ENCODE results near the gene EPB41L2.

EPB41L2 gene

GRCh38 chr6:131061041-131061750 is 1.8 kb downstream of the EPB41L2 start:
- DNase-seq = no peak

DNA sequence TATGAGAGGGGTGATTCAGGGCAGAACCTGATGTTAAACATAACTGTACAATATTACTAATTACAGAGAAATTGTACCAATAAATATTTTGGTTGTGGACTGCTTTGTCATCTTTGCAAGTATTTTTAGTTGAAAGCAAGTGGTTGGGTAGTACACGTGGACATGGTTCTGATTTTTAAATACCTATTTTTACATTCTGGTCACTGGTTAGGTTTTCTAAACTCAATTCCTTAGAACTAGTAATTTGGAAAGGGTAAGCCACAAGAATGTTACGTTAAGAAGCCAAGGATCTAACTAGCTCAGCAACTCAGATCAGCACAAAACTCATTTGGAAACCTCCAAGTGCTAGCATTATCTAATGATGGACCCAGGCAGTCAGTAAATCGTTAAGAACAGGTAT is 2.7 kb downstream of the EPB41L2 start:
- no peak for DNase-seq

DNA sequence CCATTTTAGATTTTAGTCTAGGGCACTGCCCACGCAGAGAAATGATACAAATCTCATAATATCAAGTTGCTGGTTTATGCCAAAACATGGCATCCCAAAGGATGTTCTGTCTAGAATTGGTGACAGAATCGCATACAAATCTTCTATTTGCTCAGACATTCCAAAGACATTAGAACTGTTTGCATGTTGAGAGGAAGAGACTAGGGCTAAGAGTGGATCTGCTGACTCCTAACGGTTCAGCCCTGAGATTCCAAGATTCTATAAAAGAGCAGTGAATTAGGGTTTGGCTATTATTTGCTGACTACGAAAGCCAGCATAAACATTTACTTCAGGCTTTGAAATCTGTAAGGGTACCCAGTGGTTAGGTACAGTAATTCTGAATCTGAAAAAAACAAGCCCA is 3.6 kb downstream of the EPB41L2 start:
- no peak for DNase-seq

DNA sequence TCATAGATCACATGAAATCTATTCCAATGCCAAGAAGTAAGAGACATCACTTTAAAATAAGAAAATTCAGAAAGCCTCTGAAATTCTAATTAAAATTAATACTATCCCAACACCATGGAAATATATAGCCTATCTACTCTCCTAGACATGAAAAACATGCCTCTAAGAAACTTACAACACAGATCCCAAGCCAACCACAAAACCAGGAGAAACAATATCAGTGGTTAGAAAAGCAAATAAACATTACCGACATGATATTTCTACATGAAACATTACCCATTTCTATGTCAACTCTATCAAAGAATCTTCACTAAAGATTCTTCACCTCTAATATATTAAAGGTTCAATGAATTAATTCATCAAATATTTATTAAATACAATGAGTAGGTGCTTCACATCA is 4.8 kb downstream of the EPB41L2 start:
- DNase-seq = no peak

- no peak for DNase-seq
These were observed 8.4 kb downstream of the EPB41L2 start for GRCh38 chr6:131054392-131055250.

DNA sequence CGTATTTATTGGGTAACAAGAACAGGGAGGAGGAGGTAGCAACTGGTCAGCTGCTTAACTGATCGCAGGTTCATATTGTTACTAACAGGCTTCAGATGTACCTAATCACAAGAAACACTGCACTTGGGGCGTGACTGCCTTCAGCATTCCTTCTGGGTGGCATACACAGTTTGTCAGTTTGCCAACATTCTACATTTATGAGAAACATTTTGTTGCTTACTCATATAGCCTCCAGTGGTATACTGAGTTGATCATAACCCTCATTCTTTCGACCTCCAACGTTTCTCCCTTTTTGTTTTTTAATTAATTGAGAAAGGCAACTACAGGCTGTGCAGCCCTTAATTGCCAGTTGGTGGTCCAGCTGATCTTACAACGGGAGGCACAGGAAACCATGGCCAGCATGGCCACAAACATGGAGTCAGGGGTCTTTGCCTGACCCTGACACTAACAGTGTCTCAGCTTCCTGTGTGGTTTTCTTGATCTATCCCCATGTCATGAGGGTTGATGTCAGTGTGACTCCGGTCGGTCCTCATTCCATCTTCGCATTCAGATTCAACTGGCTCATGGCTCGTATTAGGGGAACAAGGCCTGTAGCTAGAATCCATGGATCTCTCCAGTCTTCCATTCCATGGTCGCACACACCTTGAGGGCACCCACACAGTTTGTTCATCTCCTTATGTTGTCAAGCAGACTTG is 9.4 kb downstream of the EPB41L2 start:
- DNase-seq = no peak

- DNase-seq = no peak
These were observed 10.9 kb downstream of the EPB41L2 start for GRCh38 chr6:131052181-131052580.

- DNase-seq = no peak
These were observed 11.7 kb downstream of the EPB41L2 start for GRCh38 chr6:131051341-131051740.

- no peak for DNase-seq
These were observed 13.4 kb downstream of the EPB41L2 start for GRCh38 chr6:131049608-131050007.

GRCh38 chr6:131048933-131049515 is 14.0 kb downstream of the EPB41L2 start:
- no peak for DNase-seq

GRCh38 chr6:131048459-131048858 is 14.6 kb downstream of the EPB41L2 start:
- DNase-seq = no peak

- no peak for DNase-seq
These were observed 17.9 kb downstream of the EPB41L2 start for GRCh38 chr6:131045139-131045538.

DNA sequence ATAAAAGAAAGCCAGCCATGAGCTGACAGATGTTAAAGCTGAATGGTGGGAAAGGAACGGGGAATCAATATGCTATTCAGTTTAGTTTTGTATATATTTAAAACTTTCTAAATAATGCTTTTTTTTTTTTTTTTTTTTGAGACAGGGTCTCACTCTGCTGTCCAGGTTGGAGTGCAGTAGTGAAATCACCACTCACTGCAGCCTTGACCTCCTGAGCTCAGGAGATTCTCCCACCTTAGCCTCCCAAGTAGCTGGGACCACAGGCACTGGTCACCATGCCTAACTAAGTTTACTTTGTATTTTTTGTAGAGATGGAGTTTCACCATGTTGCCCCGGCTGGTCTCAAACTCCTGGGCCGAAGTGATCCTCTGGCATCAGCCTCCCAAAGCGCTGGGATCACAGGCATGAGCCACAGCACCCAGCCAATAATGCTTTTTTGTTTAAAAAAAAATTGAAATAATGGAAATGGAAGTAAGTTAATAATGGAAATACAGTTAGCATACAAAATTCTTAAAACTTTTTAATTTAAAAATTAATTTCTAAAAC is 19.1 kb downstream of the EPB41L2 start:
- DNase-seq = no peak

GRCh38 chr6:131042664-131043063 is 20.4 kb downstream of the EPB41L2 start:
- DNase-seq = no peak

DNA sequence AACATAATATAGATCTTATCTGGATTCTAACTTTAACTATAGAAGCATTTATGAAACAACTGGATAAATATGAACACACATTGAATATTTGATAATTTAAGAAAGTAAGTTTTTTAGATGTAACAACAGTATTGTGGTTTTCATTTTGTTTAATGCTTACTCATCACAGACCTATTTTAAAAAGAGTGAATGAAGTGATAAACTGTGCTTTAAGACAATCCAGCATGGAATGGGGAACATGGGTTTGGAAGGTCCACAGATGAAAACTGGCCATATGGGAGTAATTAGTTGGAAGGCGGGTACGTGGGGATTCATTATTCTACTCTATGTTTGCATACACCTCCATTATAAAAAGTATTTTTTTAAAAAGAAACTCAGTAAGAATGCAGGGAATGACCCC is 21.2 kb downstream of the EPB41L2 start:
- no peak for DNase-seq

DNA sequence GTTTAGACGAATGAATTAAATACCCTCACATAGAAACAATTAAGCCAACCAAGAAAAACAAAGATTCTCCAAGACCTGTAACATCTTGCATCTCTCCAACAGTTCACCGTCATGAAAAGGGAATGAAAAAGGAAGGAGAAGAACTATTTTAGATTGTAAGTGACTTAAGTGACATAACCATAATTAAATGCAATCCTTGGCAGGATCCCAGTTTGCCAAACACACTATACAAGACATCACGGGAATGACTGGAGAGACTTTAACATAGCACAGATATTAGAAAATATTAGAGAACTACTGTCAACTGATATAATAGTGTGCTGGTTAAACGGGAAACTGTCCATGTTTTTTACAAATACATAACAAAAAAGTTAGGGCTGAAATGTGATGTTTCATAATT is 22.2 kb downstream of the EPB41L2 start:
- DNase-seq = no peak

GRCh38 chr6:131039345-131039680 is 23.7 kb downstream of the EPB41L2 start:
- DNase-seq = no peak

DNA sequence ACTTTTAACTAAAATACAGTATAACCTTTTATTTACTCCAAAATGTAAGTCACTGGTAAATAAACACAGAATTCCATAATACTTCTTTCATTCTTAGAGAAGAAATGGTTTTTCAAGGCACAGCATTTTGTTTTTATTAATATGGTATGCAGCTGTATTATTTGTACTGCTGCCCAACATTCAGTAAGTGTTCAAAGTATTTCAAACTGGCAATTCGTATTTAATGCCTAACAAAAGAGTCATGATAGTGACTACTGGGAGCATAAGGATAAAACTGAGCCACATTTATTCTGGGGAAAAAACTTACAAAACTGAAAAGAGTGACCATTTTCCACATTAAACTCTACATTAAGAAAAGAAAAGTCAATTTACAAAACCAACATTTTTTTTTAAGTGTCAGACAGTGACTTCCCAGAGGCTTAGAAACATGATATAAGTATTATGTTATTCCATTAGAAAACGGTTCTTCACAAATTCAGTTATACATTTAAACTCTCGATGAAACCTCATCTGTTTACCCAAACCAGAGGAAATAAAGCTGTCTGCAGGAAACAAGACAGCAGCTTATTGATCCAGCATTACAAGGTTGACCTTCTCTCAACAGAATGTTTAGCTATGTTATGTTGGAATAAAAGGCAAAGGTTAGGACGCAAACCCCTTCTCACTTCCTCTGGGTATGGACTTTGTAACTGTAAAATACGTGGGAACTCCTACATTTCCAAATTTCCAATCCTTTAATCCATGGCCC is 24.3 kb downstream of the EPB41L2 start:
- DNase-seq = no peak

DNA sequence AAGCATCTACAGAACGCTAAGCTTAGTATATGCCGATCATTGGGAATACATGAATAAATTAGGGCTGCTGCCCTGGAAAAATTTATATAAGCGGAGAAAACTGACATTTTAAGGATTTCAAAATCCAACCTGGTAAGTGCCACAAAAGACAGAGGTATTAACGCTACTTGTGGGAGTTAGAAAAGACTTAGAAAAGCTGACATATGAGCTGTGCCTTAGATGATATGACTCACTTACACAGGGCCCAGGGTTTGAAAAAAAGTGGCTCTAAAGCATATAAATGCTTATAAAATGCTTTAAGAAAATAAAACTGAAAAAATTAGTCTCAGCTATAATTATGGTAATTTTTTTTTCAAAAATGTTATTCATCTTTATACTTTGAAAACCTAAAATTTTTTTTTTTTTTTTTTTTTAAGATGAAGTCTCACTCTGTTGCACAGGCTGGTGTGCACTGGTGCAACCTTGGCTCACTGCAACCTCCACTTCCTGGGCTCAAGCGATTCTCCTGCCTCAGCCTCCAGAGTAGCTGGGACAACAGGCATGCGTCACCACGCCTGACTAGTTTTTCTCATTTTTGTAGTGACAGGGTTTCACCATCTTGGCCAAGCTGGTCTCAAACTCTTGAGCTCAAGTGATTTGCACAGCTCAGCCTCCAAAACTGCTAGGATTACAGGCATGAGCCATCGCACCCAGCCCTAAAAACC is 25.7 kb downstream of the EPB41L2 start:
- DNase-seq = no peak

DNA sequence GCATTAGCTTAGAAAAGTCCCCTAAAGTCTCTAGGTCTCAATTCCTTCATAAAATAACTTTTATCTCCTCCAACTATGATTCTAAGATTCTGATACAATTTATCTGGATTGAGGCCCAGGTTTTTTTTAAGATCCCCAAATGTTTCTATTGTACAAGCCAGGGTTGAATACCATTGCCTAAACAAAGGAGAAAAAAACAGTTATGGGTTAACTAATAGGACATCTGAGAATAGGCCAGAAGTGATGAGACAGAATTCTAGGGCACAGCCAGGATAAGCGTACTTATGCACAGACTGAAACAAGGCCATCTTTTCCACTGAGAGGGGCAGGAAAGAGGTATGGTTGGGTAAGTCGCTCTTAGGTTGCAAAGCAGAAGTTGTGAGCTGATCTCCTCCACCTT is 26.4 kb downstream of the EPB41L2 start:
- no peak for DNase-seq

GRCh38 chr6:131036143-131036542 is 26.9 kb downstream of the EPB41L2 start:
- no peak for DNase-seq

DNA sequence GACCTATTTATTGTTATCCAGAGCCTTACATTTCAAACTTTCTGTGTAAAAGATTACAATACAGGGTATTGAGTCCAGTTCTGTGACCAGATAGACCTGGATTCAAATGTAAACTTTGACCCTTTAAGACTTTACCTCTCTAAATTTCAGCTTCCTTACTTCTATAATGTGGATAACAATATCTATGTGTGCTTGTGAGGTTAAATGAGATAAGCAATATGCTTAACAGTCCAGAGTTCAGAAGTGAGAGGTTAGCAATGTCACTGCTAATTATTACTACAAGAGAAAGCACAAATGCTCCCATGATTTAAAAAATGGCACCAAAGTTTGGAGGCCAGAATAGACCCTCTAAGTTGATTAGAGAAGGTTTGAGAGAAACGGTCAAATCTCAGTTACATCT is 27.5 kb downstream of the EPB41L2 start:
- no peak for DNase-seq
